Measurements from ENCODE around the gene DIAPH3. TPM values are rescaled to one million over a fixed set of nuclear protein-coding genes. Genes with fewer than 3 reads are reported as not detected.

The DIAPH3 gene
- total RNA-seq, 2 experiments from 2014 or later = 0.08 to 0.11 TPM

DNA sequence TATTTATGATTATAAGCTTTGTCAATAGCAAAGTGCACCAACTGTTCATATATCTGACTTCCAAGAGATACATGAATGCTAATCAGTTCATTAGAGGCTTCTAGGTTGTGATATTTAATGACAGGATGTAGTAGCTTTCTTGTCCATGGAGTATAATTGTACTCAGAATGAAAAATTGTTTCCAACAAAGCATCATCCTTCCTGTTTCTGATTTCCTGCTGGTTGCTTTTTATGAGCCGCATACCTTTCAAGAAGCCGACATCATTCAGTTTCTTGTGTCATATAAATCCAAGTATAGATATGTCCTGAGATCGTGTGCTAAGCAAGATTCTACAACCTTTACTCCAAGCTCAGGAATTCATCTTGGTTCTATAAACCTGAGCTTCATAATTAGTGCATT lies 326.6 kb downstream of the DIAPH3 start:
- Mint-ChIP-seq H3K9me3 (no peaks in the 10 kb centered on the region), H3K36me3 (ENCODE audit: low read depth) (no peaks in the 10 kb centered on the region), H3K4me1 (ENCODE audit: low read depth) (no peaks in the 10 kb centered on the region), H3K4me3 (no peak overlapping the region), H3K27ac (no peak overlapping the region), H3K27me3 (no peaks in the 10 kb centered on the region)
- intact Hi-C loops (cut with DNase I, micrococcal nuclease) = no loop called here
- Histone ChIP-seq H3K36me3 (ENCODE audit: insufficient read depth, low read length) (no peaks in the 10 kb centered on the region), H3K27me3 (ENCODE audit: control insufficient read depth in 1 of 2, insufficient read depth in 2 of 2, low read length in 2 of 2) (no peaks in the 10 kb centered on the region), H3K9me3 (ENCODE audit: control insufficient read depth in 1 of 2, insufficient read depth in 1 of 2, low read length in 2 of 2) (no peaks in the 10 kb centered on the region), H3K4me1 (ENCODE audit: insufficient read depth, low read length) (no peaks in the 10 kb centered on the region), H3K4me3 (ENCODE audit: low read length) (no peak overlapping the region), H3K27ac (ENCODE audit: low read depth in 1 of 2, low read length in 2 of 2) (no peak overlapping the region)
- ChIA-PET POLR2A (interaction anchor here (0.6 kb wide), 1 partner anchor 18 kb away, joined by 3 read pairs; no protein-coding TSS in a partner anchor), CTCF (interaction anchor here (2.2 kb wide), 1 partner anchor 8 kb away, joined by 9 read pairs; no protein-coding TSS in a partner anchor)
- DNase-seq = no peak
- TF ChIP-seq, protein P1, sequence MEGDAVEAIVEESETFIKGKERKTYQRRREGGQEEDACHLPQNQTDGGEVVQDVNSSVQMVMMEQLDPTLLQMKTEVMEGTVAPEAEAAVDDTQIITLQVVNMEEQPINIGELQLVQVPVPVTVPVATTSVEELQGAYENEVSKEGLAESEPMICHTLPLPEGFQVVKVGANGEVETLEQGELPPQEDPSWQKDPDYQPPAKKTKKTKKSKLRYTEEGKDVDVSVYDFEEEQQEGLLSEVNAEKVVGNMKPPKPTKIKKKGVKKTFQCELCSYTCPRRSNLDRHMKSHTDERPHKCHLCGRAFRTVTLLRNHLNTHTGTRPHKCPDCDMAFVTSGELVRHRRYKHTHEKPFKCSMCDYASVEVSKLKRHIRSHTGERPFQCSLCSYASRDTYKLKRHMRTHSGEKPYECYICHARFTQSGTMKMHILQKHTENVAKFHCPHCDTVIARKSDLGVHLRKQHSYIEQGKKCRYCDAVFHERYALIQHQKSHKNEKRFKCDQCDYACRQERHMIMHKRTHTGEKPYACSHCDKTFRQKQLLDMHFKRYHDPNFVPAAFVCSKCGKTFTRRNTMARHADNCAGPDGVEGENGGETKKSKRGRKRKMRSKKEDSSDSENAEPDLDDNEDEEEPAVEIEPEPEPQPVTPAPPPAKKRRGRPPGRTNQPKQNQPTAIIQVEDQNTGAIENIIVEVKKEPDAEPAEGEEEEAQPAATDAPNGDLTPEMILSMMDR (IDR thresholded peaks at IDR 0.05) = no peak
- no peak for ATAC-seq (ENCODE audit: poor library complexity)

DNA sequence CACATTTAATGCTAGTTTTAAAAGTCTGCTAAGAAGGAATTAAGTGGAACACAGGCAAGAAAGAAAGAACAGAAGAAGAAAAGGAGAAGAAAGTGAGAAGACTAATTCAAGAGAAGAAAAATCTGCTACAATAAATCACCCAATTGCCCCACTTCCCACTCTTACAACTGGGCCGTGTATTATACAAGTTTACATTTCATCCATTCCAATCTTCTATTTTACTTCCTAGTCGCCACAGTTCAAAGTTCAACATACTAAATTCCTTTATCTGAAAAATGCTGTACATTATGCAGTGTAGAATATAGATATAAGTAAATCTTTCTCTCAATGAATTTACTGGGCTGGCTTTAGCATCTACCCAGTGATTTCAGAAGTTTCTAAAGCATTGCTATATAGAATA lies 328.2 kb downstream of the DIAPH3 start:
- Histone ChIP-seq H3K27ac (ENCODE audit: low read depth in 1 of 2, low read length in 2 of 2) (no peak overlapping the region), H3K4me1 (ENCODE audit: insufficient read depth, low read length) (no peaks in the 10 kb centered on the region), H3K4me3 (ENCODE audit: low read length) (no peak overlapping the region), H3K9me3 (ENCODE audit: control insufficient read depth in 1 of 2, insufficient read depth in 1 of 2, low read length in 2 of 2) (no peaks in the 10 kb centered on the region), H3K36me3 (ENCODE audit: insufficient read depth, low read length) (no peaks in the 10 kb centered on the region), H3K27me3 (ENCODE audit: control insufficient read depth in 1 of 2, insufficient read depth in 2 of 2, low read length in 2 of 2) (no peaks in the 10 kb centered on the region)
- no peak overlapping the region for H3K4me3 Mint-ChIP-seq
- intact Hi-C loops (cut with DNase I, micrococcal nuclease) = no loop called here
- ChIA-PET POLR2A (no interaction called here), CTCF (no interaction called here)
- H3K27me3 Mint-ChIP-seq = no peaks in the 10 kb centered on the region
- TF ChIP-seq, protein P1 (IDR thresholded peaks at IDR 0.05) = no peak
- no peaks in the 10 kb centered on the region for H3K4me1 Mint-ChIP-seq (ENCODE audit: low read depth)
- DNase-seq (no peak), ATAC-seq (ENCODE audit: poor library complexity) (no peak)
- no peak overlapping the region for H3K27ac Mint-ChIP-seq
- H3K9me3 Mint-ChIP-seq = no peaks in the 10 kb centered on the region
- no peaks in the 10 kb centered on the region for H3K36me3 Mint-ChIP-seq (ENCODE audit: low read depth)

DNA sequence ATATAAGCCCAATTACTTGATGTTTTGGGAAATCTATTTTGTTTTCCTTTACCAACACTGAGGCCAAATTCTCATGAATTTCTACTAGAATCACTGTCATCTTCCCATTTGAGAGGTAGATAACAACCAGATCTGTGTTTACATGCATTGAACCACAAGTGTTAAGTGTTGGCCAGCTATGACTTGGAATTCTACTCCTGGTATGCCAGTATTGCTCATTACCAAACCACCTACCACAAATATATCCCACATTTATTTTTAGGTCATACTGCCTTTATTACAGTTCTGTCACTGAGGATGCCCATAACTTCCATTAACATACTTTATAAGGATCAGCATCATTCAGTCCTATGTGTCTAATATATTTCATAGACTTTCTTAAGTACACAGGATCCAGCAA lies 328.9 kb downstream of the DIAPH3 start:
- Mint-ChIP-seq H3K4me1 (ENCODE audit: low read depth) (no peaks in the 10 kb centered on the region), H3K27ac (no peak overlapping the region), H3K36me3 (ENCODE audit: low read depth) (no peaks in the 10 kb centered on the region), H3K4me3 (no peak overlapping the region), H3K9me3 (no peaks in the 10 kb centered on the region), H3K27me3 (no peaks in the 10 kb centered on the region)
- H3K9me3 ChIP-seq (ENCODE audit: control insufficient read depth in 1 of 2, insufficient read depth in 1 of 2, low read length in 2 of 2) = no peaks in the 10 kb centered on the region
- H3K36me3 ChIP-seq (ENCODE audit: insufficient read depth, low read length) = no peaks in the 10 kb centered on the region
- H3K27me3 ChIP-seq (ENCODE audit: control insufficient read depth in 1 of 2, insufficient read depth in 2 of 2, low read length in 2 of 2) = no peaks in the 10 kb centered on the region
- ATAC-seq (ENCODE audit: poor library complexity) (no peak), DNase-seq (no peak)
- ChIA-PET POLR2A (no interaction called here), CTCF (no interaction called here)
- TF ChIP-seq, protein P1 (IDR thresholded peaks at IDR 0.05) = no peak
- no peak overlapping the region for H3K4me3 ChIP-seq (ENCODE audit: low read length)
- H3K4me1 ChIP-seq (ENCODE audit: insufficient read depth, low read length) = no peaks in the 10 kb centered on the region
- H3K27ac ChIP-seq (ENCODE audit: low read depth in 1 of 2, low read length in 2 of 2) = no peak overlapping the region
- intact Hi-C loops (cut with DNase I, micrococcal nuclease) = no loop called here

All from CD4-positive, alpha-beta T cell (primary cell).